Measurements from ENCODE around the gene CDKN2AIPNL. TPM values are rescaled to one million over a fixed set of nuclear protein-coding genes. Genes with fewer than 3 reads are reported as not detected.

Gene CDKN2AIPNL
- total and polyA plus RNA-seq, 2 of the 8 experiments (the other 6 are each of a cell fraction or from before 2014, with no cell fraction given), result 40.0 to 56.3 TPM

GRCh38 chr5:134418958-134419357 lies 7.3 kb upstream of the CDKN2AIPNL start (continued):
- no peak for TF ChIP-seq RAD21 (IDR thresholded peaks at IDR 0.05 in 1 of 2, conservative IDR thresholded peaks at IDR 0.05 in 1 of 2; ENCODE audit: low read depth in 2 of 2, low read length in 2 of 2)
- TF ChIP-seq ASH2L (IDR thresholded peaks at IDR 0.05; ENCODE audit: low read length), result no peak
- no peak for TF ChIP-seq CBX8 (IDR thresholded peaks at IDR 0.05; ENCODE audit: borderline replicate concordance, low read depth, low read length)
- no peak for TF ChIP-seq ZNF274 (IDR thresholded peaks at IDR 0.05; ENCODE audit: borderline replicate concordance, extremely low read depth, low read length)
- no peak for TF ChIP-seq SUZ12 (IDR thresholded peaks at IDR 0.05; ENCODE audit: low read length)
